CD4-positive, alpha-beta T cell treated with Interleukin-17A for 1 hour (primary cell): ENCODE results near the gene SMAD6.

Experiments used
- DNase-seq: peaks from one replicate; pipeline ENCODE4 v3.0.0-alpha.2; 2020

Gene SMAD6

GRCh38 chr15:66778314-66778665 lies 76.3 kb downstream of the SMAD6 start:
- no peak for DNase-seq

GRCh38 chr15:66778716-66779115 lies 76.7 kb downstream of the SMAD6 start:
- DNase-seq: no peak

GRCh38 chr15:66779331-66780009 lies 77.4 kb downstream of the SMAD6 start:
- no peak for DNase-seq

GRCh38 chr15:66780172-66780972 lies 78.3 kb downstream of the SMAD6 start:
- no peak for DNase-seq

- no peak for DNase-seq
Observed at GRCh38 chr15:66780973-66781718, 79.1 kb downstream of the SMAD6 start.

GRCh38 chr15:66782785-66783184 lies 80.7 kb downstream of the SMAD6 start:
- DNase-seq: no peak

GRCh38 chr15:66783314-66783713 lies 81.3 kb downstream of the SMAD6 start:
- no peak for DNase-seq

- DNase-seq: no peak
Observed at GRCh38 chr15:66783725-66784124, 81.7 kb downstream of the SMAD6 start.

GRCh38 chr15:66784174-66784573 lies 82.1 kb downstream of the SMAD6 start:
- no peak for DNase-seq

- no peak for DNase-seq
Observed at GRCh38 chr15:66785637-66786036, 83.6 kb downstream of the SMAD6 start.

GRCh38 chr15:66786222-66786621 lies 84.2 kb downstream of the SMAD6 start:
- DNase-seq: no peak

- no peak for DNase-seq
Observed at GRCh38 chr15:66786708-66787488, 84.9 kb downstream of the SMAD6 start.

- DNase-seq: no peak
Observed at GRCh38 chr15:66787489-66787871, 85.4 kb downstream of the SMAD6 start.

- no peak for DNase-seq
Observed at GRCh38 chr15:66788024-66788423, 86.0 kb downstream of the SMAD6 start.

- DNase-seq: no peak
Observed at GRCh38 chr15:66789029-66790025, 87.3 kb downstream of the SMAD6 start.

- no peak for DNase-seq
Observed at GRCh38 chr15:66795851-66796250, 93.8 kb downstream of the SMAD6 start.

GRCh38 chr15:66796343-66796742 lies 94.3 kb downstream of the SMAD6 start:
- DNase-seq: no peak

- no peak for DNase-seq
Observed at GRCh38 chr15:66797921-66798320, 95.9 kb downstream of the SMAD6 start.

GRCh38 chr15:66798426-66799061 lies 96.5 kb downstream of the SMAD6 start:
- no peak for DNase-seq

GRCh38 chr15:66799242-66799641 lies 97.2 kb downstream of the SMAD6 start:
- DNase-seq: no peak

GRCh38 chr15:66800584-66801235 lies 98.7 kb downstream of the SMAD6 start:
- DNase-seq: no peak
